Left forelimb (tissue), 1 donor: ENCODE data around the gene VDR.

Experiments used
- DNase-seq: peaks from one replicate; pipeline ENCODE4 v3.0.0-alpha.2; 2018; ENCODE audit warnings: low spot score

Gene VDR

GRCh38 chr12:47892819-47893218 lies 12.0 kb downstream of the VDR start:
- DNase-seq = no peak

- DNase-seq = no peak
Measured at GRCh38 chr12:47891356-47891755, 13.4 kb downstream of the VDR start.

- no peak for DNase-seq
Measured at GRCh38 chr12:47889040-47889439, 15.8 kb downstream of the VDR start.

GRCh38 chr12:47888153-47888819 lies 16.5 kb downstream of the VDR start:
- no peak for DNase-seq

GRCh38 chr12:47887529-47887928 lies 17.3 kb downstream of the VDR start:
- no peak for DNase-seq

- DNase-seq = no peak
Measured at GRCh38 chr12:47886510-47887240, 18.1 kb downstream of the VDR start.

- no peak for DNase-seq
Measured at GRCh38 chr12:47885566-47885965, 19.2 kb downstream of the VDR start.

GRCh38 chr12:47885012-47885501 lies 19.7 kb downstream of the VDR start:
- DNase-seq = no peak

GRCh38 chr12:47884501-47884900 lies 20.3 kb downstream of the VDR start:
- DNase-seq = no peak

- DNase-seq = no peak
Measured at GRCh38 chr12:47883663-47884195, 21.1 kb downstream of the VDR start.

GRCh38 chr12:47882781-47883546 lies 21.8 kb downstream of the VDR start:
- no peak for DNase-seq

- no peak for DNase-seq
Measured at GRCh38 chr12:47881826-47882427, 22.9 kb downstream of the VDR start.

- no peak for DNase-seq
Measured at GRCh38 chr12:47881051-47881450, 23.7 kb downstream of the VDR start.

GRCh38 chr12:47878918-47879481 lies 25.8 kb downstream of the VDR start:
- DNase-seq = no peak

GRCh38 chr12:47878293-47878917 lies 26.4 kb downstream of the VDR start:
- DNase-seq = no peak

GRCh38 chr12:47877081-47877480 lies 27.7 kb downstream of the VDR start:
- DNase-seq = no peak

- DNase-seq = no peak
Measured at GRCh38 chr12:47876440-47876960, 28.3 kb downstream of the VDR start.

GRCh38 chr12:47875746-47876439 lies 28.9 kb downstream of the VDR start:
- DNase-seq = no peak

- no peak for DNase-seq
Measured at GRCh38 chr12:47874316-47874715, 30.5 kb downstream of the VDR start.

GRCh38 chr12:47870175-47870781 lies 34.5 kb downstream of the VDR start:
- DNase-seq = no peak
